Subcutaneous adipose tissue (tissue), 4 donors: ENCODE results near the gene SNTB2. TPM values are rescaled to one million over a fixed set of nuclear protein-coding genes. Genes with fewer than 3 reads are reported as not detected.

Experiments used
- CTCF ChIP-seq: fragments of 450-650 bp; IDR thresholded peaks from one replicate; pipeline ENCODE4 v1.5.1; 2016; ENCODE audit warnings: low read depth, mild to moderate bottlenecking, control low read depth, antibody characterized with exemption, moderate library complexity
- total RNA-seq, 4 donors: library from RNA; depleted of rRNA; stranded (reverse); fragments of >200 nt; gene quantifications; one replicate each; pipeline ENCODE4 v1.1.0, GENCODE V29; 2016

SNTB2 gene
- total RNA-seq = 10 to 100 TPM; 29.6 to 64.2 (median 47.1) TPM

GRCh38 chr16:69186642-69187445, at the start of gene SNTB2:
Gene SNTB2, plus strand, starts transcription at chr16:69187164. Its CDS starts 3 bp downstream, at chr16:69187167.
- TF ChIP-seq CTCF = no peak

DNA sequence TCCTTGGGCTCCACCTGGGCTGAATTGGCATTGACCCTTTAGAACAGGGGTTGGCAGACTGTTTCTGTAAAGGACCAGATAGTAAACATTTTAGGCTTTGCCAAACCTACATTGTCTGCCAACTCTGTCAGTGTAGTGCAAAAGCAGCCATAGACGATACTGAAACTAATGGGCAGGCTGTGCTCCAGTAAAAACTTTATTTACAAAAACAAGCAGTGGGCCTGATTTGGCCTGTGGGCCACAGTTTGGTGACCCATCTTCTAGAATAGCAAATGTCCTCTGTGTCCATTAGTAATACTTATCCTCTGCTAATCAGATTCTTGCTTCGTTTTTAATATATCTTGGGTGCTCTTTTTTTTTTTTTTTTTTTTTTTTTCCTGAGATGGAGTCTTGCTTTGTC, 48.4 kb upstream of the SNTB2 start:
- no peak for TF ChIP-seq CTCF

DNA sequence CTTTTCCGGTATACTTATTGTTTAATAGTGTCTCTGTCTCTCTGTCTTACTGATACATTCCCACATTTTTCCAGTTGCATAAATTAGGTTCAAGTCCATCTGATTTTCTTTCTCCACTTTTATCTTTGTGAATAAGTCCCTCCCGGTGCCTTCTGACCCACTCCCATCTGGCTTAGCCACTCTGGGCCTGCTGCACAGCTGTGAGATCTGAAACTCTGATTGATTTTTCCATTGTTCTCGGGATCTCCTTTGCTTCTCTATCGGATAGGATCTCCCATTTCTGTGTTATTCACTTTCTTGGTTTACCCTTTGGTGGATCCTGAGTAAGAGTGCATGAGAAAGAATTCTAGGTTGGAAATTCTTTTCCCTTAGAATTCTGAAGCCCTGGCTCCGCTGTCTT, 46.0 kb upstream of the SNTB2 start:
- TF ChIP-seq CTCF = no peak

DNA sequence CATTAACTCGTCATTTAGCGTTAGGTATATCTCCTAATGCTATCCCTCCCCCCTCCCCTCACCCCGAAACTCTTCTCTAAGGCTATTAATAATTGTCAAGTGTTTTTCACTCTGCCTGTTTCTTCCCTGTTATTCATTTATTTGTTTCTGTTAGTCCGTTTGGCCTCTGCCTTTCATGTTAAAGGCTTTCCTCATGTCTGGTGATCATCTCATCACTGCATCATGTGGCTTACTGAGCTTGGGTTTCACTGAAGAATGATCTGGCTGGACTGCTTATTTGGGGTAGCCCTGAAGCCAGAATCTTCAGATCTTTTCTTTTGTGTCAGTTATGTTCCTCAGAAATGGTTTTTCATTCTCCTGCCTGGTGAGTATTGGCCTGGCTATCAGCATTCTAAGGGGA, 45.0 kb upstream of the SNTB2 start:
- no peak for TF ChIP-seq CTCF

- TF ChIP-seq CTCF = no peak
Observed at GRCh38 chr16:69143116-69143515, 43.8 kb upstream of the SNTB2 start.

DNA sequence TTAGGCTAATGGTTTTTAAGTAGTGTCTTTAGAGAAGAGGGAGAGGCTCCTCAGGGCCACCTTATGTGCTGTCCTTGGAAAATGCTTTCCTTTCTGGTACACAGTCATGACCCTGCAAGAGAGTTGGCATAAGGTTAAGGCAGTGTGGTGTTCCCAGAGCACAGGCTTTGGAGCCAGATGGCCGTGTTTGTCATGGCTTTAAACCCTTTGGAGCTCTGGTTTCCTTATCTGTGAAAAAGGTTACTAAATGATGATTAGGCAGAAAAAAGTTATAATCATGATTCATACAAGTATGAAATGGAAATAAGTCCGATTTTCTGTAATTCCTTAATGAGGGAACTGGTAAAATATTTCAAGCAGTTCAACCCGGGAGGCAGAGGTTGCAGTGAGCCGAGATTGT, 41.3 kb upstream of the SNTB2 start:
- TF ChIP-seq CTCF = no peak

- TF ChIP-seq CTCF = no peak
Observed at GRCh38 chr16:69150146-69150865, 36.7 kb upstream of the SNTB2 start.
